HepG2 (cell line): ENCODE data around the gene GRK5. TPM values are rescaled to one million over a fixed set of nuclear protein-coding genes. Genes with fewer than 3 reads are reported as not detected.

Experiments used
- ATAC-seq: fragments of 200-7000 bp; cut with Tn5 transposase; 3 replicates; pipeline ENCODE4 v1.9.1; 2020; ENCODE audit warnings: mild to moderate bottlenecking, moderate library complexity
- BruUV-seq: library from RNA; stranded (reverse); fragments of 400-500 nt; replicated peaks from 2 replicates; lab custom pipeline; 2021; lab: Mats Ljungman, UMichigan
- CTCF ChIA-PET: fragments of 300-600 bp; formaldehyde crosslinking; extraction: SDS; loops from one replicate; lab custom pipeline; 2021; ENCODE audit warnings: low total read pairs, inconsistent platforms, low intra/inter-chr PET ratio; lab: Yijun Ruan, JAX
- POLR2A ChIA-PET: fragments of 350-600 bp; sonication (Branson Sonifier 250); formaldehyde crosslinking; loops from one replicate; lab custom pipeline; 2020; ENCODE audit warnings: antibody characterized with exemption, inconsistent platforms; lab: Yijun Ruan, JAX
- DNase-seq: peaks from one replicate; pipeline ENCODE4 v3.0.0-alpha.2; 2015; ENCODE audit warnings: low spot score
- FAIRE-seq: peaks from 3 replicates; lab custom pipeline; 2011; peaks lifted over from hg19 to GRCh38; lab: Jason Lieb, UNC
- H2AFZ ChIP-seq: one replicate; pipeline ENCODE4 v1.6.1; 2011; ENCODE audit warnings: low read length, inconsistent platforms
- H3K27ac ChIP-seq: fragments of 300-600 bp; 3 replicates; pipeline ENCODE4 v1.8.0; 2011; ENCODE audit warnings: mixed run types, mild to moderate bottlenecking, mixed read lengths, low read length, inconsistent platforms; ENCODE audit not compliant: insufficient read depth; ENCODE audit errors: extremely low read length
- H3K27me3 ChIP-seq, 2 experiments: fragments of 200-600 bp in 1 of 2; 2 replicates in 1 of 2; 3 replicates in 1 of 2; pipeline versions ENCODE4 v1.6.0 to v1.8.0; 2011; ENCODE audit warnings: low read length in 2 of 2, mild to moderate bottlenecking in 2 of 2, moderate library complexity in 2 of 2, inconsistent platforms in 1 of 2; ENCODE audit not compliant: insufficient read depth in 2 of 2, control insufficient read depth in 1 of 2
- H3K36me3 ChIP-seq, 2 experiments: fragments of 200-600 bp in 1 of 2; replicated peaks in 1 of 2; 2 replicates in 1 of 2; 3 replicates in 1 of 2; pipeline versions ENCODE4 v1.5.1 to v1.8.0; 2011; ENCODE audit warnings: low read length in 2 of 2, inconsistent platforms in 1 of 2; ENCODE audit not compliant: insufficient read depth in 2 of 2, control insufficient read depth in 1 of 2
- H3K4me1 ChIP-seq: 2 replicates; pipeline ENCODE4 v1.5.1; 2012; ENCODE audit warnings: low read length, inconsistent platforms; ENCODE audit not compliant: insufficient read depth
- H3K4me2 ChIP-seq: 2 replicates; pipeline ENCODE4 v1.6.0; 2011; ENCODE audit warnings: low read depth, low read length, inconsistent platforms
- H3K4me3 ChIP-seq, 3 experiments: fragments of 200-600 bp in 1 of 3; sonication (generic), shearing (Covaris generic) in 1 of 3; replicated peaks in 1 of 3; 2 replicates each; pipeline ENCODE4 v1.5.1; 2011 to 2016; ENCODE audit warnings: low read length in 3 of 3, inconsistent platforms in 2 of 3, low read depth in 2 of 3, mild to moderate bottlenecking in 2 of 3, control low read depth in 1 of 3, mixed read lengths in 1 of 3; ENCODE audit not compliant: insufficient read depth in 1 of 3
- H3K79me2 ChIP-seq: one replicate; pipeline ENCODE4 v1.6.1; 2011; ENCODE audit warnings: low read length, inconsistent platforms; ENCODE audit not compliant: insufficient read depth
- H3K9ac ChIP-seq: 2 replicates; pipeline ENCODE4 v1.6.0; 2011; ENCODE audit warnings: mild to moderate bottlenecking, low read depth, low read length, inconsistent platforms; ENCODE audit not compliant: insufficient read depth
- H3K9me3 ChIP-seq: 2 replicates; pipeline ENCODE4 v1.5.1; 2012; ENCODE audit warnings: mild to moderate bottlenecking, low read length
- H4K20me1 ChIP-seq: 2 replicates; pipeline ENCODE4 v1.6.0; 2011; ENCODE audit warnings: inconsistent platforms, mild to moderate bottlenecking, low read length, moderate library complexity; ENCODE audit not compliant: insufficient read depth
- HNRNPL ChIP-seq: fragments of 200-400 bp; formaldehyde crosslinking; IDR thresholded peaks from 2 replicates; pipeline ENCODE4 v1.6.1; 2017; ENCODE audit warnings: mild to moderate bottlenecking, low read depth, low read length
- KAT8 ChIP-seq: IDR thresholded peaks from 2 replicates; pipeline ENCODE4 v1.6.1; 2016; ENCODE audit warnings: missing genetic modification reagents, missing compliant biosample characterization
- KDM5B ChIP-seq: sonication (generic); formaldehyde crosslinking; IDR thresholded peaks from 2 replicates; pipeline ENCODE4 v1.4.0; 2020; ENCODE audit warnings: missing genetic modification reagents, mild to moderate bottlenecking, borderline replicate concordance
- TFDP1 ChIP-seq: IDR thresholded peaks from 2 replicates; pipeline ENCODE4 v1.6.1; 2016; ENCODE audit warnings: missing compliant biosample characterization, missing genetic modification reagents, borderline replicate concordance
- ZFP62 ChIP-seq: sonication (generic); formaldehyde crosslinking; IDR thresholded peaks from 2 replicates; pipeline ENCODE4 v1.4.0; 2020; ENCODE audit warnings: missing genetic modification reagents
- ZNF816 ChIP-seq: sonication (generic); formaldehyde crosslinking; IDR thresholded peaks from 2 replicates; pipeline ENCODE4 v1.8.0; 2022; ENCODE audit warnings: missing genetic modification reagents, mild to moderate bottlenecking, borderline replicate concordance
- WGBS: methylation state at CpG from one replicate; pipeline ENCODE4 v1.1.6; 2017; ENCODE audit warnings: low lambda C conversion rate; 5-methylcytosine and 5-hydroxymethylcytosine counted together
- in situ Hi-C: cut with HindIII; loops from 2 replicates; pipeline ENCODE4 v1.10.0; 2017; ENCODE audit warnings: low pct_unique_long_range_greater_than_20kb; ENCODE audit not compliant: extremely low pct_ligation_motif_present
- intact Hi-C: fragments of 100-400 bp; cut with micrococcal nuclease; formaldehyde crosslinking; loops from one replicate; pipeline ENCODE4 v1.10.0; 2022; ENCODE audit not compliant: unreplicated experiment
- polyA plus RNA-seq, 8 experiments: library from polyadenylated mRNA; depleted of rRNA in 3 of 8; stranded (reverse) in 7 of 8; unstranded in 1 of 8; fragments of >200 nt; fragmentation: Illumina TruSeq in 4 of 8; extraction: Trizol in 4 of 8; gene quantifications; 2 replicates each; pipeline versions ENCODE4 v1.2.1 to v1.2.3, GENCODE V29; 2011 to 2016; ENCODE audit warnings: low read depth in 4 of 8, missing spikeins in 1 of 8, mixed read lengths in 1 of 8; ENCODE audit not compliant: insufficient read depth in 1 of 8
- total RNA-seq, 5 experiments: library from RNA; depleted of rRNA; stranded (reverse); fragments of >200 nt; fragmentation: Illumina TruSeq; extraction: Trizol; gene quantifications; 2 replicates each; pipeline ENCODE4 v1.2.3, GENCODE V29; 2016; ENCODE audit warnings: low read depth in 1 of 5
- TF ChIP-seq, protein P1 (sequence below): sonication (generic); formaldehyde crosslinking; IDR thresholded peaks from 2 replicates; pipeline ENCODE4; 2020; ENCODE audit warnings: missing genetic modification reagents, mild to moderate bottlenecking, borderline replicate concordance

GRK5 gene
- total and polyA plus RNA-seq, 2 of the 13 experiments (the other 11 are each of a cell fraction or from before 2014, with no cell fraction given), result 10.4 to 12.6 TPM

GRCh38 chr10:119352807-119353206 is 145.4 kb downstream of the GRK5 start:
- WGBS, result 96% methylated on average over 6 of the region's 6 CpGs
- no peaks in the 10 kb centered on the region for H4K20me1 ChIP-seq
- no peaks in the 10 kb centered on the region for H3K27me3 ChIP-seq
- no peak overlapping the region for H2AFZ ChIP-seq
- H3K9ac ChIP-seq, result no peak overlapping the region
- ATAC-seq (no peak), FAIRE-seq (no peak), DNase-seq (no peak)
- H3K4me2 ChIP-seq, result no peak overlapping the region
- TF ChIP-seq, protein P1, sequence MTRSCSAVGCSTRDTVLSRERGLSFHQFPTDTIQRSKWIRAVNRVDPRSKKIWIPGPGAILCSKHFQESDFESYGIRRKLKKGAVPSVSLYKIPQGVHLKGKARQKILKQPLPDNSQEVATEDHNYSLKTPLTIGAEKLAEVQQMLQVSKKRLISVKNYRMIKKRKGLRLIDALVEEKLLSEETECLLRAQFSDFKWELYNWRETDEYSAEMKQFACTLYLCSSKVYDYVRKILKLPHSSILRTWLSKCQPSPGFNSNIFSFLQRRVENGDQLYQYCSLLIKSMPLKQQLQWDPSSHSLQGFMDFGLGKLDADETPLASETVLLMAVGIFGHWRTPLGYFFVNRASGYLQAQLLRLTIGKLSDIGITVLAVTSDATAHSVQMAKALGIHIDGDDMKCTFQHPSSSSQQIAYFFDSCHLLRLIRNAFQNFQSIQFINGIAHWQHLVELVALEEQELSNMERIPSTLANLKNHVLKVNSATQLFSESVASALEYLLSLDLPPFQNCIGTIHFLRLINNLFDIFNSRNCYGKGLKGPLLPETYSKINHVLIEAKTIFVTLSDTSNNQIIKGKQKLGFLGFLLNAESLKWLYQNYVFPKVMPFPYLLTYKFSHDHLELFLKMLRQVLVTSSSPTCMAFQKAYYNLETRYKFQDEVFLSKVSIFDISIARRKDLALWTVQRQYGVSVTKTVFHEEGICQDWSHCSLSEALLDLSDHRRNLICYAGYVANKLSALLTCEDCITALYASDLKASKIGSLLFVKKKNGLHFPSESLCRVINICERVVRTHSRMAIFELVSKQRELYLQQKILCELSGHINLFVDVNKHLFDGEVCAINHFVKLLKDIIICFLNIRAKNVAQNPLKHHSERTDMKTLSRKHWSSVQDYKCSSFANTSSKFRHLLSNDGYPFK, result no peak
- no peak for TF ChIP-seq ZFP62
- ChIA-PET CTCF (no interaction called here), POLR2A (interaction anchor here (1.0 kb wide), 1 partner anchor 146 kb away, joined by 3 read pairs; no protein-coding TSS in a partner anchor)
- no peaks in the 10 kb centered on the region for H3K36me3 ChIP-seq
- intact Hi-C loops, result no loop called here
- H3K4me1 ChIP-seq, result peaks cover 6% of the 10 kb centered on the region
- in situ Hi-C loops, result no loop called here
- no peak overlapping the region for H3K4me3 ChIP-seq
- BruUV-seq, result no TSS peak
- no peak overlapping the region for H3K27ac ChIP-seq
- peaks cover 14% of the 10 kb centered on the region for H3K9me3 ChIP-seq
- peaks cover 2% of the 10 kb centered on the region for H3K79me2 ChIP-seq

DNA sequence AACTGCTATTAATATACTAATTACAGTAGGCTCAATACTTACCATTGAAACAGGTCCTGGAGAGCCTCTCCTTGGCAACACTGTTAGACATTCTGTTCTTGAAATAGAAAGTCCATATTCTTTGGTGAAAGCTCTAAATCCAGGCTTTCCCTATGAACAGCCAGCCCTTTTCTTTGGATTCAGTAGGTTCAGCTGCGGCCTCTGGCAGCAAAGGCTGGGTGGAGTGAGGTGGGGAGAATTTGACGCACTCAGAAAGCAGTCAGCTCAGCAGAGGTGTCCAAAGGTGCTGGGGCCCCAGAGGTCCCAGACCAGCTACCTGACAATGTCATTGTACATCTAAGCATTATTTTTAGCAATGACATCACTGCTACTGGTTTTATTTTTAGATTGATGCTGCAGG is 146.1 kb downstream of the GRK5 start:
- Histone ChIP-seq H3K4me2 (no peak overlapping the region), H3K4me1 (peaks cover 6% of the 10 kb centered on the region), H3K27ac (no peak overlapping the region), H3K79me2 (peaks cover 2% of the 10 kb centered on the region), H3K27me3 (no peaks in the 10 kb centered on the region), H4K20me1 (no peaks in the 10 kb centered on the region), H3K9me3 (peaks cover 14% of the 10 kb centered on the region), H3K36me3 (no peaks in the 10 kb centered on the region), H3K9ac (no peak overlapping the region), H3K4me3 (no peak overlapping the region), H2AFZ (no peak overlapping the region)
- DNase-seq (no peak), FAIRE-seq (no peak), ATAC-seq (no peak)
- in situ Hi-C loops, result no loop called here
- no peak for TF ChIP-seq KAT8
- TF ChIP-seq ZNF816, result no peak
- no peak for TF ChIP-seq HNRNPL
- no peak for TF ChIP-seq TFDP1 (CRISPR knock-in tag)
- no peak for TF ChIP-seq KDM5B (CRISPR knock-in tag)
- intact Hi-C loops, result no loop called here
- ChIA-PET CTCF (no interaction called here), POLR2A (interaction anchor here (1.0 kb wide), 1 partner anchor 147 kb away, joined by 3 read pairs; no protein-coding TSS in a partner anchor)
- BruUV-seq, result no TSS peak
- WGBS, result 96% methylated on average over 2 of the region's 2 CpGs
